MM.1S (cell line): ENCODE results near the gene PIK3R4.

Experiments used
- EZH2 ChIP-seq: fragments of 300-600 bp; sonication (generic); optimal IDR thresholded peaks from 2 replicates; pipeline ENCODE3; 2017; ENCODE audit warnings: low read depth, mild to moderate bottlenecking, antibody characterized with exemption, low read length, mixed read lengths
- EZH2phosphoT487 ChIP-seq: fragments of 300-600 bp; sonication (generic); IDR thresholded peaks from 2 replicates; pipeline ENCODE4 v1.6.1; 2018; ENCODE audit warnings: antibody characterized with exemption, low read length
- TF ChIP-seq, protein P1 (sequence below): fragments of 300-600 bp; sonication (generic); IDR thresholded peaks from 2 replicates; pipeline ENCODE4 v1.5.1; 2016; ENCODE audit warnings: antibody characterized with exemption, low read length, mixed read lengths

DNA sequence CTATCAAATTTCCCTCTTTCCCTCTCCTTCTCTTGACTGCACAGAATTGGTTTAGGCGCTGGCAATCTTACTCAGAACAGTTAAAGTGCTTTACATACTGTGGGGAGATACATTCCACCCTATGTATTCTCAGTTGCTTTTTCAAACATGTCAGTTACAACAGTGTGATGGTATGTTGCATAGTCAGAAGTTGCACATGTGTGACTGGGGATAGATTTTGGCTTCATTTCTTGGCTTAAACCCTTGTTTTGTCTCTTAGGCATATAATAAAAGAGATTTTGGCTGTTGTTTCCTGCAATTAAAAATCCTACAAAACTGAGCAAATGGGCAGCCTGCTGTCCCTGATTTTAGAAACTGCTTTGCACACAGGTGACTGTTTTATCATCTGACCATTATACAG, 86.7 kb downstream of the PIK3R4 start:
- TF ChIP-seq, protein P1, sequence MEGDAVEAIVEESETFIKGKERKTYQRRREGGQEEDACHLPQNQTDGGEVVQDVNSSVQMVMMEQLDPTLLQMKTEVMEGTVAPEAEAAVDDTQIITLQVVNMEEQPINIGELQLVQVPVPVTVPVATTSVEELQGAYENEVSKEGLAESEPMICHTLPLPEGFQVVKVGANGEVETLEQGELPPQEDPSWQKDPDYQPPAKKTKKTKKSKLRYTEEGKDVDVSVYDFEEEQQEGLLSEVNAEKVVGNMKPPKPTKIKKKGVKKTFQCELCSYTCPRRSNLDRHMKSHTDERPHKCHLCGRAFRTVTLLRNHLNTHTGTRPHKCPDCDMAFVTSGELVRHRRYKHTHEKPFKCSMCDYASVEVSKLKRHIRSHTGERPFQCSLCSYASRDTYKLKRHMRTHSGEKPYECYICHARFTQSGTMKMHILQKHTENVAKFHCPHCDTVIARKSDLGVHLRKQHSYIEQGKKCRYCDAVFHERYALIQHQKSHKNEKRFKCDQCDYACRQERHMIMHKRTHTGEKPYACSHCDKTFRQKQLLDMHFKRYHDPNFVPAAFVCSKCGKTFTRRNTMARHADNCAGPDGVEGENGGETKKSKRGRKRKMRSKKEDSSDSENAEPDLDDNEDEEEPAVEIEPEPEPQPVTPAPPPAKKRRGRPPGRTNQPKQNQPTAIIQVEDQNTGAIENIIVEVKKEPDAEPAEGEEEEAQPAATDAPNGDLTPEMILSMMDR: no peak
- TF ChIP-seq EZH2 (no peak), EZH2phosphoT487 (no peak)
